Adrenal gland (tissue), 5 donors: ENCODE data around the gene CELSR2.

Experiments used
- CTCF ChIP-seq, 6 experiments: fragments of 450-650 bp in 4 of 6; fragments of 200-600 bp in 2 of 6; sonication (generic) in 1 of 6; IDR thresholded peaks; 1 replicate in 5 of 6; 2 replicates in 1 of 6; pipeline versions ENCODE4 v1.5.1 to v1.8.0; 2016 to 2021; ENCODE audit warnings: antibody characterized with exemption in 6 of 6, mild to moderate bottlenecking in 2 of 6, moderate library complexity in 1 of 6
- POLR2A ChIP-seq, 2 donors: fragments of 450-650 bp; IDR thresholded peaks; one replicate each; pipeline ENCODE4 v1.6.1; 2017; ENCODE audit warnings: antibody characterized with exemption in 2 of 2, mild to moderate bottlenecking in 2 of 2, moderate library complexity in 1 of 2
- donor health status: DM: no; HTN: no; CAD: no.

GRCh38 chr1:109249654-109250401, 489 bp downstream of the CELSR2 start:
- TF ChIP-seq CTCF (IDR thresholded peaks at IDR 0.05) (no peak), POLR2A (IDR thresholded peaks at IDR 0.05) (no peak)
